ENCODE data around the gene CEP170. TPM values are rescaled to one million over a fixed set of nuclear protein-coding genes. Genes with fewer than 3 reads are reported as not detected.

CEP170 gene
- total RNA-seq, 4 donors from 2014 or later = 41.6 to 81.5 (median 56.1) TPM

DNA sequence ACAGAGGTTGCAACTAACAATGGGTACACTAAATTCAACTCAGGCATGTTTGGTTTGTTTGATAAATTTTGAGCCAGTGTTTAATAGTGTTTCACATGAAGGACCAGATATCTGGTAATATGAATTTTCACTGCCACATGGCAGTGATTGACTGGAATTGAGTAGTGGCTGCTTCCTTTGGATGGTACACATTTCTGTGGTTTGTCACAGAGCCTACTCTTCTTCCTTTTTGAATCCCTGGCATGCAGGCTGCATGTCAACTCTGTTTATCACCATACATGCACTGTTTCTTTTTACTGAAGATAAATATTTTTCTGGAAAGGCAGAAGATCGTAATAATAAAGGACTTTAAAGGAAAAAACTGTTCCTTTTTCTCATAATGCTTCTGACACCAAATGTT is 36.2 kb upstream of the CEP170 start:
- TF ChIP-seq, protein P1, sequence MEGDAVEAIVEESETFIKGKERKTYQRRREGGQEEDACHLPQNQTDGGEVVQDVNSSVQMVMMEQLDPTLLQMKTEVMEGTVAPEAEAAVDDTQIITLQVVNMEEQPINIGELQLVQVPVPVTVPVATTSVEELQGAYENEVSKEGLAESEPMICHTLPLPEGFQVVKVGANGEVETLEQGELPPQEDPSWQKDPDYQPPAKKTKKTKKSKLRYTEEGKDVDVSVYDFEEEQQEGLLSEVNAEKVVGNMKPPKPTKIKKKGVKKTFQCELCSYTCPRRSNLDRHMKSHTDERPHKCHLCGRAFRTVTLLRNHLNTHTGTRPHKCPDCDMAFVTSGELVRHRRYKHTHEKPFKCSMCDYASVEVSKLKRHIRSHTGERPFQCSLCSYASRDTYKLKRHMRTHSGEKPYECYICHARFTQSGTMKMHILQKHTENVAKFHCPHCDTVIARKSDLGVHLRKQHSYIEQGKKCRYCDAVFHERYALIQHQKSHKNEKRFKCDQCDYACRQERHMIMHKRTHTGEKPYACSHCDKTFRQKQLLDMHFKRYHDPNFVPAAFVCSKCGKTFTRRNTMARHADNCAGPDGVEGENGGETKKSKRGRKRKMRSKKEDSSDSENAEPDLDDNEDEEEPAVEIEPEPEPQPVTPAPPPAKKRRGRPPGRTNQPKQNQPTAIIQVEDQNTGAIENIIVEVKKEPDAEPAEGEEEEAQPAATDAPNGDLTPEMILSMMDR (IDR thresholded peaks at IDR 0.05) = no peak
- ATAC-seq (ENCODE audit: low FRiP score) (no peak), DNase-seq (ENCODE audit: low spot score) (no peak)

DNA sequence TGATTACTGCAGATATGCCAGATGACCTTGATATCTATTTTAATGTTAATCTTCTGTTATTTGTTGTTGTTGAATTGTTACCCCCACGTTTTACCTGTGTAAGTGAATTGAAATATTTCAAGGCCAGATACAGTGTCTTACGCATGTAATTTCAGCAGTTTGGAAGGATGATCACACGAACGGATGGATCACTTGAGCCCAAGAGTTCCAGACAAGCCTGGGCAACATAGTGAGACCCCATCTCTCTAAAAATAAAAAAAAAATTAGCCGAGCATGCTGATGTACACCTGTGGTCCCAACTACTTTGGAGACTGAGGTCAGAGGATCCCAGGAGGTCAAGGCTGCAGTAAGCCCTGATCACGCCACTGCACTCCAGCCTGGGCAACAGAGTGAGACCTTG is 33.0 kb upstream of the CEP170 start:
- TF ChIP-seq, protein P1 (IDR thresholded peaks at IDR 0.05) = no peak
- ATAC-seq (ENCODE audit: low FRiP score) (no peak), DNase-seq (ENCODE audit: low spot score) (no peak)

DNA sequence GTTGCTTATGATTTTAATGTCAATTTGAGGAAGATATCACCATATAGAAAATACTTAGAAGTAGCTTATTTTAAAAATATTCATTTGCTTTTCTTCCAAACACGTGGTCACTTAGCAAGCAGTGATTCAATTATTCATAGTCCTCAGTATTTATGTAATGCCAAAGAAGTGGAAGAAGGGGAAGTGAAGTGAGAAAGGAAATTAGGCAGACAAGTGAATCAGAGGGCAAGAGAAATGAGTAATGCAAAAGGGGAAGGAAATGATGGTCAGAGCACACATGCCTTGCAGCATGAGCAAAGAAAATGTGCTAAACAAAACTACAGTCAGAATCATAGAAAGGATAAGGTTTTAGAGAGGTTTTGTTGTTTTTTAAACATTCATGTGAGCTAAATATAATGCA is 32.6 kb upstream of the CEP170 start:
- DNase-seq (ENCODE audit: low spot score) (no peak), ATAC-seq (ENCODE audit: low FRiP score) (peak; percentile 62)
- TF ChIP-seq, protein P1 (IDR thresholded peaks at IDR 0.05) = no peak

DNA sequence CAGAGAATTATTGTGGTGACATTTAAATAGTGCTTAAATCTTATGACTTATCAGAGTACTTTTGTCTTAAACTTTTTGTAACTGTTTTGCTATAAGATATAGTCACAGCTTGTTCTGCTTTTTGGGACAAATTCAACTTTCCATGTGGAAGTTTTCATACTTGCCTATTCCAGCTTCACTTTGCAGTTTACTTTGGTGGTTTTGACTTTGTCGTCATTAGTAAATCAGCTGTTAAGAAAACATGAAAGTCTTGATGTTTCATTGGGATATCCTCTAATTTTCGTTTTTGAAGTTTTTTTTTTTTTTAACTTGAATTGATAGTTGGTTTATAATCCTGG is 32.0 kb upstream of the CEP170 start:
- TF ChIP-seq, protein P1 (IDR thresholded peaks at IDR 0.05) = no peak
- DNase-seq (ENCODE audit: low spot score) (no peak), ATAC-seq (ENCODE audit: low FRiP score) (no peak)

DNA sequence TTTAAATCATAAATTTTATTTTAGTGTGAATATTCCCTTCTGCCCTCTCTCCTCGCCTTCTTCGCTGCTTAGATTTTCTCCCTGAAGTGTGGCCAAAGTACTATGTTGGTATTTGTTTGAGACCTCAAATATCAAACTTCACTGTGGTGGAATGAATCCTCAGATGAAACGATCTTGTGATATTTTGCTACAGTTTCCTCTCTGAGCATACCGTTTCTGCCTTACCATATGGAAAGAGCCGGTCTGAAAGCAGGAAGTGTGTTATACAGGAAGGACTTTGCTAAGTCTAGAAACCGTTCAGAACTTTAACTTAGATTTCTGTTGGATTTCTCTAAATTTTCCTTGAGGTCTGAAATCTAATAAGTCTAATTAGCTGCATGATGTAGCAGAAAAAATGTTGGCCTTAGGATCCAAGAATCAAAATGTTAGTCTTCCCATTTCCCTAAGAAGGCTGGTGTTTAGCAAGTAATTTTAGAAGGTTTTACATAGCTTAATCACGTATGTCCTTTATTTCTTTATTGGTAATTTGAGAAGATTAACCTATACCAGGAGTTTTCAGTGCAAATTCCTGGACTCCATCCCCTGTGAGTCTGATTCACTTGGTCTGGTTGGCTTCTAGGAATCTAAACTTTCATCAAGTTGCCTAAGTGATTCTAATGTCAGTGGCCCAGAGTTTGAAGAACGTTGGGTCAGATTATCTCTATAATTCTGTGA is 31.5 kb upstream of the CEP170 start:
- ATAC-seq (ENCODE audit: low FRiP score) (no peak), DNase-seq (ENCODE audit: low spot score) (no peak)
- TF ChIP-seq, protein P1 (IDR thresholded peaks at IDR 0.05) = no peak

DNA sequence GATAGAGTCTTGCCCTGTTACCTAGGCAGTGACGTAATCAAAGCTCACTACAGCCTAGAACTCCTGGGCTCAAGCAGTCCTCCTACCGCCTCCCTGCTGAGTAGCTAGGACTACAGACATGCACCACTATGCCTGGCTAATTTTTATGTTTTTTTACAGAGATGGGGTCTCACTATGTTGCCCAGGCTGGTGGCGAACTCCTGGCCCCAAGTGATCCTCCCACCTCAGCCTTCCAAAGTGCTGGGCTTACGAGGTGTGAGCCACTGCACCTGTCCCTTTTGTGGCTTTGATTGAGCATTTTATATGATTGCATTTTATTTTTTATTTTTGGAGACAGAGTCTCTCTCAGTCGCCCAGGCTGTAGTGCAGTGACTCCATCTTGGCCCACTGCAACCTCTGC is 26.6 kb upstream of the CEP170 start:
- DNase-seq (ENCODE audit: low spot score) = no peak
- TF ChIP-seq, protein P1 (IDR thresholded peaks at IDR 0.05) = no peak
- ATAC-seq (ENCODE audit: low FRiP score) = no peak

DNA sequence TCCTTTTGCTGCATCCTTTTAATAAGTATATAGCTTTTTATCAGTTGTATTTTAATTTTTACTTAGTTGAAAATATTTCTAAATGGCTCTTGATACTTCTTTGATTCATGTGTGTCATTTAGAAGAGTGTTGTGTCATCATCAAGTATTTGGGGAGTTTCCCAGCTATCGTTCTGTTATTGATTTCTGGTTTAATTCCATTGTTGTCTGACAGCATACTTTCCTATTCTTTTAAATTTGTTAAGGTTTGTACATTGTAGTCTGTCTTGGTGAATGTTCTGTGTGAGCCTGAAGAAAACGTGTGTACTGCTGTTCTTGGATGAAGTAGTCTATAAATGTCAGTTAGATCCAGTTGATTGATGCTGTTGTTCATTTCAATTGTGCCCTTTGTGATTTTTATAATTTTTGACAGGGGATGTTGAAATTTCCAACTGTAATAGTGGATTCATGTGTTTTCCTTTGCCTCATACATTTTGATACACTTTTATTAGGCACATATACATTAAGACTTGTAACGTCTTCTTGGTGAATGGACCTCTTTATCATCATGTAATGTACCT is 25.6 kb upstream of the CEP170 start:
- DNase-seq (ENCODE audit: low spot score) (no peak), ATAC-seq (ENCODE audit: low FRiP score) (no peak)
- TF ChIP-seq, protein P1 (IDR thresholded peaks at IDR 0.05) = no peak
